ENCODE data around the gene BACE2.

GRCh38 chr21:41196993-41197392, 29.0 kb downstream of the BACE2 start:
- no peak for TF ChIP-seq CTCF (conservative IDR thresholded peaks at IDR 0.05 in 1 of 2, IDR thresholded peaks at IDR 0.05 in 1 of 2; ENCODE audit: low read depth in 1 of 2, low read length in 2 of 2)
- no peak for TF ChIP-seq EZH2 (IDR thresholded peaks at IDR 0.05; ENCODE audit: low read length, missing control alignments)

Measured in fibroblast of lung (primary cell).